Mesenchymal stem cell (in vitro differentiated cells and primary cell): Measurements from ENCODE around the gene CD27.

Source experiments
- DNase-seq: peaks from one replicate; pipeline ENCODE4 v3.0.0-alpha.2; 2013
- H2AFZ ChIP-seq: one replicate; pipeline ENCODE4 v1.6.1; 2013; ENCODE audit warnings: low read depth, mild to moderate bottlenecking, control low read depth, inconsistent platforms, low read length, moderate library complexity
- H2AK5ac ChIP-seq: 2 replicates; pipeline ENCODE4 v1.6.1; 2013; ENCODE audit warnings: low read length, moderate library complexity, mild to moderate bottlenecking, inconsistent platforms; ENCODE audit not compliant: severe bottlenecking
- H2BK120ac ChIP-seq: one replicate; pipeline ENCODE4 v1.6.1; 2013; ENCODE audit warnings: low read depth, mild to moderate bottlenecking, inconsistent platforms, low read length, moderate library complexity
- H2BK12ac ChIP-seq, 2 experiments: one replicate each; pipeline ENCODE4 v1.6.1; 2013; ENCODE audit warnings: inconsistent platforms in 2 of 2, low read length in 2 of 2, mild to moderate bottlenecking in 2 of 2, moderate library complexity in 2 of 2, control low read depth in 1 of 2
- H2BK15ac ChIP-seq: one replicate; pipeline ENCODE4 v1.6.1; 2013; ENCODE audit warnings: mild to moderate bottlenecking, low read depth, inconsistent platforms; ENCODE audit not compliant: poor library complexity, severe bottlenecking
- H2BK5ac ChIP-seq: 2 replicates; pipeline ENCODE4 v1.6.1; 2013; ENCODE audit warnings: low read depth, mild to moderate bottlenecking, low read length, control low read depth, inconsistent platforms; ENCODE audit not compliant: poor library complexity, severe bottlenecking
- H3K14ac ChIP-seq, 2 experiments: one replicate each; pipeline ENCODE4 v1.6.1; 2013; ENCODE audit warnings: inconsistent platforms in 2 of 2, low read length in 2 of 2, control low read depth in 1 of 2, mild to moderate bottlenecking in 1 of 2, moderate library complexity in 1 of 2
- H3K18ac ChIP-seq, 2 experiments: one replicate each; pipeline ENCODE4 v1.6.1; 2013; ENCODE audit warnings: inconsistent platforms in 2 of 2, low read length in 2 of 2, control low read depth in 1 of 2, low read depth in 1 of 2, mild to moderate bottlenecking in 1 of 2
- H3K23ac ChIP-seq, 2 experiments: one replicate each; pipeline ENCODE4 v1.6.1; 2013; ENCODE audit warnings: inconsistent platforms in 2 of 2, low read length in 2 of 2, mild to moderate bottlenecking in 2 of 2, moderate library complexity in 2 of 2, control low read depth in 1 of 2
- H3K27ac ChIP-seq: 2 replicates; pipeline ENCODE4 v1.5.1; 2013; ENCODE audit warnings: mild to moderate bottlenecking, moderate library complexity, low read length, control low read depth, inconsistent platforms; ENCODE audit not compliant: poor library complexity, severe bottlenecking
- H3K27me3 ChIP-seq, 2 experiments: 2 replicates each; pipeline versions ENCODE4 v1.6.1 to v1.7.0; 2013; ENCODE audit warnings: low read length in 2 of 2, mild to moderate bottlenecking in 2 of 2, moderate library complexity in 2 of 2, control low read depth in 1 of 2, inconsistent platforms in 1 of 2; ENCODE audit not compliant: control insufficient read depth in 1 of 2, insufficient read depth in 1 of 2
- H3K36me3 ChIP-seq, 2 experiments: 2 replicates each; pipeline versions ENCODE4 v1.6.1 to v1.7.0; 2013; ENCODE audit warnings: low read length in 2 of 2, control low read depth in 1 of 2, inconsistent platforms in 1 of 2, low read depth in 1 of 2, mild to moderate bottlenecking in 1 of 2; ENCODE audit not compliant: insufficient read depth in 2 of 2, control insufficient read depth in 1 of 2
- H3K4ac ChIP-seq, 2 experiments: one replicate each; pipeline ENCODE4 v1.6.1; 2013; ENCODE audit warnings: inconsistent platforms in 2 of 2, low read length in 2 of 2, mild to moderate bottlenecking in 2 of 2, moderate library complexity in 2 of 2, control low read depth in 1 of 2, low read depth in 1 of 2
- H3K4me1 ChIP-seq: 2 replicates; pipeline ENCODE4 v1.6.1; 2013; ENCODE audit warnings: low read depth, low read length, control low read depth; ENCODE audit not compliant: control insufficient read depth, insufficient read depth
- H3K4me2 ChIP-seq: 2 replicates; pipeline ENCODE4 v1.6.1; 2013; ENCODE audit warnings: low read length, mild to moderate bottlenecking, inconsistent platforms; ENCODE audit not compliant: poor library complexity, severe bottlenecking
- H3K4me3 ChIP-seq, 2 experiments: 2 replicates each; pipeline versions ENCODE4 v1.5.1 to v1.7.0; 2013; ENCODE audit warnings: low read length in 2 of 2, mild to moderate bottlenecking in 2 of 2, control low read depth in 1 of 2, low read depth in 1 of 2; ENCODE audit not compliant: insufficient read depth in 1 of 2
- H3K79me1 ChIP-seq: replicated peaks from 2 replicates; pipeline ENCODE4 v1.6.1; 2013; ENCODE audit warnings: mild to moderate bottlenecking, control low read depth, low read length, inconsistent platforms; ENCODE audit not compliant: poor library complexity, severe bottlenecking
- H3K9ac ChIP-seq: 2 replicates; pipeline ENCODE4 v1.7.0; 2013; ENCODE audit warnings: mild to moderate bottlenecking, low read length, moderate library complexity
- H3K9me3 ChIP-seq: 2 replicates; pipeline ENCODE4 v1.7.0; 2013; ENCODE audit warnings: mild to moderate bottlenecking, low read length; ENCODE audit not compliant: control insufficient read depth
- H4K8ac ChIP-seq: one replicate; pipeline ENCODE4 v1.6.1; 2013; ENCODE audit warnings: inconsistent platforms, mild to moderate bottlenecking, low read length, moderate library complexity
- H4K91ac ChIP-seq: one replicate; pipeline ENCODE4 v1.6.1; 2013; ENCODE audit warnings: mild to moderate bottlenecking, low read length, inconsistent platforms
- WGBS: methylation state at CpG from one replicate; pipeline ENCODE4 v1.1.7; 2013; ENCODE audit warnings: mixed read lengths; 5-methylcytosine and 5-hydroxymethylcytosine counted together

Gene CD27

DNA sequence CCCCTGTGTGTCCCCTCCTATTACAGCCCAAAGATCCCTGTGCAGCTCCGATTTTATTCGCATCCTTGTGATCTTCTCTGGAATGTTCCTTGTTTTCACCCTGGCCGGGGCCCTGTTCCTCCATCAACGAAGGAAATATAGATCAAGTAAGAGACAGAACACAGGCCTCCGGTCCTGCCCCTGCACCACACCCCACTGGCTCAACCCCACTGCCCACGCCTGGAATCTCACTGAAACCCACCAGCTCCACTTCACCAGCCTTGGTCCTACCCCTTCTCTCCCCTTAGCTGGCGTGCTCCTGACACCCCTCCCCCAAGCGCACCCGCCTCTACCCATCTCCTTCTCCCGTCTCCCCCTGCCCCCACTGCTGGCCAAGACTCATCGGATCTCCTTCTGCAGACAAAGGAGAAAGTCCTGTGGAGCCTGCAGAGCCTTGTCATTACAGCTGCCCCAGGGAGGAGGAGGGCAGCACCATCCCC lies 6.2 kb downstream of the CD27 start:
- peak overlapping the region; percentile 53 to 95 for H3K4me3 ChIP-seq
- WGBS: 35% methylated on average over 11 of the region's 11 CpGs

DNA sequence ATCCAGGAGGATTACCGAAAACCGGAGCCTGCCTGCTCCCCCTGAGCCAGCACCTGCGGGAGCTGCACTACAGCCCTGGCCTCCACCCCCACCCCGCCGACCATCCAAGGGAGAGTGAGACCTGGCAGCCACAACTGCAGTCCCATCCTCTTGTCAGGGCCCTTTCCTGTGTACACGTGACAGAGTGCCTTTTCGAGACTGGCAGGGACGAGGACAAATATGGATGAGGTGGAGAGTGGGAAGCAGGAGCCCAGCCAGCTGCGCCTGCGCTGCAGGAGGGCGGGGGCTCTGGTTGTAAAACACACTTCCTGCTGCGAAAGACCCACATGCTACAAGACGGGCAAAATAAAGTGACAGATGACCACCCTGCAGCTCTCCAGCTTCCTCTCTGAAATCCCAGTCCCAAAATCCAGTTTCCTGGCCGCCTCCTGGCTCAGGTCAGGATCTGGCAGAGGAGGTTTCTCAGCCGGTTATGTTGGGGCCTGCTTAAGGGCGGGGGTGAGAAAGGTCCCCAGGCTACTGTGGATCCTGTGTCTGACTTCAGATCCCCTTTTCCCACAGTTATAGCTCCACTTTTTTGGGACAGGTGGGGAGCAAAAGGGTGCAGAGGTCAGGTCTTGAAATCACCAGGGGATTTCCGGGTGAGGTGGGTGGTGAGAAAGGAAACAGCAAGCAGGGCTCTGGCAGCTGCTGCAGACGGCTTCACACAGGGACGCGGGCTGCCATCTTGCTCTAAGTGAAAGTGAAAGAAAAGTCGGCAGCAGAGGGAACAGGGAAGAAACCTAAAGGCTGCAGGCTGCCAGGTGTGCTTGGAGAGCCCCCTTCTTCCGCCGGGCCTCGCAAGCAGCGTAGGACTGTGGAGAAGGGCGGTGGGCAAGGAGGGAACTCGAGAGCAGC lies 6.8 kb downstream of the CD27 start, which contains the start of gene TAPBPL:
Gene TAPBPL, plus strand, starts transcription at position 695 of the 897 bp plus-strand sequence. CDS start 207 bp downstream, outside the sequence.
- Histone ChIP-seq H4K91ac (peak within 1 kb of the TSS; percentile 92), H2BK15ac (peak within 1 kb of the TSS; percentile 100), H3K4me1 (peaks cover 31% of the 10 kb centered on the region), H3K9ac (peak within 1 kb of the TSS; percentile 97), H2BK12ac (peak within 1 kb of the TSS; percentile 38 to 90), H4K8ac (peak within 1 kb of the TSS; percentile 100), H3K18ac (peak within 1 kb of the TSS; percentile 95 to 98), H3K23ac (peak within 1 kb of the TSS in 1 of 2 experiments; percentile 90), H3K79me1 (peaks cover 23% of the 10 kb centered on the region), H3K14ac (peak within 1 kb of the TSS in 1 of 2 experiments; percentile 84), H3K9me3 (no peaks in the 10 kb centered on the region), H3K4me2 (peak within 1 kb of the TSS; percentile 90), H3K36me3 (peaks cover 14 to 34% of the 10 kb centered on the region in 2 experiments), H2BK120ac (peak within 1 kb of the TSS; percentile 56), H3K4me3 (peak within 1 kb of the TSS; percentile 57 to 95), H3K27me3 (no peaks in the 10 kb centered on the region), H3K4ac (peak within 1 kb of the TSS; percentile 86 to 97), H2BK5ac (peak within 1 kb of the TSS; percentile 92), H2AK5ac (peak within 1 kb of the TSS; percentile 71), H2AFZ (peak within 1 kb of the TSS; percentile 76), H3K27ac (peak within 1 kb of the TSS; percentile 94)
- WGBS: 28% methylated on average over 26 of the region's 27 CpGs
- DNase-seq: peak; percentile 83

More for the DNA sequence above, 6.2 kb downstream of the CD27 start:
- H2BK12ac ChIP-seq: peak overlapping the region; percentile 38 to 69
- H3K4me2 ChIP-seq: peak overlapping the region; percentile 90
- peak overlapping the region; percentile 12 to 86 for H3K4ac ChIP-seq
- peak overlapping the region; percentile 97 for H3K9ac ChIP-seq
- H4K8ac ChIP-seq: peak overlapping the region; percentile 99
- peak overlapping the region in 1 of 2 experiments; percentile 90 for H3K23ac ChIP-seq
- peak overlapping the region; percentile 95 to 97 for H3K18ac ChIP-seq
- peak overlapping the region in 1 of 2 experiments; percentile 84 for H3K14ac ChIP-seq
- H3K27ac ChIP-seq: peak overlapping the region; percentile 94
- no peaks in the 10 kb centered on the region for H3K27me3 ChIP-seq
- H4K91ac ChIP-seq: peak overlapping the region; percentile 91
- H3K36me3 ChIP-seq: peaks cover 16 to 41% of the 10 kb centered on the region in 2 experiments
- no peaks in the 10 kb centered on the region for H3K9me3 ChIP-seq
- H3K79me1 ChIP-seq: peaks cover 23% of the 10 kb centered on the region
- peak overlapping the region; percentile 76 for H2AFZ ChIP-seq
- peak overlapping the region; percentile 38 for H2AK5ac ChIP-seq
- peaks cover 32% of the 10 kb centered on the region for H3K4me1 ChIP-seq
- no peak for DNase-seq
- peak overlapping the region; percentile 50 for H2BK120ac ChIP-seq
- peak overlapping the region; percentile 4 for H2BK5ac ChIP-seq
- peak overlapping the region; percentile 100 for H2BK15ac ChIP-seq

DNA sequence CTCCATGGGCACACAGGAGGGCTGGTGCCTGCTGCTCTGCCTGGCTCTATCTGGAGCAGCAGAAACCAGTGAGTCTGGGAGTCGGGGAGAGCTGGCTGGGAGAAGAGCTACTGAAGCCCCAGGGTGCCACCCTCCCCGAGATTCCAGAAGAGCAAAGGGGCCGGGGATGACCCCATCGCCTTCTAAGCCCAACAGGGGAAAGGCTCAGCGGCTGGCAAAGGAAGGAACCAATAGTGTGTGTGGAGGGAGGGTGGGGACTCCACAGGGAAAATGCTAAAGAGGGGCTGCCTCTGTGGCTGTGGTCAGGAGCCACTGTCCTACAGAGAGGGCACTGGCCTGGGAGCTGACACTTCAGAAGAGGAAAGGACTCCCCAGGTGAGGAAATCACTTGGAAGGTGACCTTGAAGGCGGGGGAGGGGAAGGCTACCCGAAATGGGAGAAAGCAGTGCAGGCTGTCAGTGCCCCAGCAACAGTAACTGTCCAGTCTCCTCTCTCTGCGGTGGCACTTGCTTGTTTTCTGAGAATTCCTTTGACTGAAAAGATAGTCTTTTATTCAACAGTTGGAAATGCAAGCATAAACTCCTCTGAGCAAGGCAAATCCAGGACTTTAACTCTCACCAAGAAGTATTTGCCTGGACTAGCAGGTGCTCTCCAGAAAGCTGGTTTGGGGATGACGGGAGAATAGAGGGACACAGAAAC lies 7.6 kb downstream of the CD27 start:
- peak overlapping the region; percentile 2 for H2AFZ ChIP-seq
- peaks cover 23% of the 10 kb centered on the region for H3K79me1 ChIP-seq
- H3K4ac ChIP-seq: peak overlapping the region; percentile 85 to 97
- H2BK15ac ChIP-seq: peak overlapping the region; percentile 95
- H2BK120ac ChIP-seq: peak overlapping the region; percentile 37
- H3K4me1 ChIP-seq: peaks cover 28% of the 10 kb centered on the region
- H3K9ac ChIP-seq: peak overlapping the region; percentile 97
- peak overlapping the region in 1 of 2 experiments; percentile 36 for H3K23ac ChIP-seq
- 79% methylated on average over 8 of the region's 9 CpGs for WGBS
- H3K36me3 ChIP-seq: peaks cover 17 to 35% of the 10 kb centered on the region in 2 experiments
- no peak for DNase-seq
- peak overlapping the region; percentile 57 to 95 for H3K4me3 ChIP-seq
- H3K27ac ChIP-seq: peak overlapping the region; percentile 94
- H2AK5ac ChIP-seq: peak overlapping the region; percentile 71
- H4K8ac ChIP-seq: peak overlapping the region; percentile 100
- H3K9me3 ChIP-seq: no peaks in the 10 kb centered on the region
- H3K4me2 ChIP-seq: peak overlapping the region; percentile 90
- H3K14ac ChIP-seq: peak overlapping the region in 1 of 2 experiments; percentile 72
- H2BK12ac ChIP-seq: peak overlapping the region in 1 of 2 experiments; percentile 90
- H3K27me3 ChIP-seq: no peaks in the 10 kb centered on the region
- H2BK5ac ChIP-seq: peak overlapping the region; percentile 92
- peak overlapping the region; percentile 72 to 98 for H3K18ac ChIP-seq
- H4K91ac ChIP-seq: peak overlapping the region; percentile 92
